ENCODE measurements around the gene GIPC3. TPM values are rescaled to one million over a fixed set of nuclear protein-coding genes. Genes with fewer than 3 reads are reported as not detected.

GIPC3 gene
- total and polyA plus RNA-seq, 2 of the 8 experiments (the other 6 are each of a cell fraction or from before 2014, with no cell fraction given) = 1.0 to 1.2 TPM

GRCh38 chr19:3557461-3558248, 27.6 kb upstream of the GIPC3 start, which contains the start of gene MFSD12 (continued):
- TF ChIP-seq KDM1A (IDR thresholded peaks at IDR 0.05; ENCODE audit: borderline replicate concordance, low read length) (peak; percentile 69; the same call in 1 of the 2 replicates), JUN (IDR thresholded peaks at IDR 0.05; ENCODE audit: low read depth, low read length) (no peak), EGR1 (IDR thresholded peaks at IDR 0.05; ENCODE audit: borderline replicate concordance, low read depth, low read length) (peak; percentile 61), SP4 (IDR thresholded peaks at IDR 0.05; ENCODE audit: low read length) (peak; percentile 83; the same call in 1 of the 2 replicates), FOSL1 (IDR thresholded peaks at IDR 0.05; ENCODE audit: insufficient read depth, low read depth, low read length) (peak; percentile 96), YY1 (IDR thresholded peaks at IDR 0.05; ENCODE audit: low read depth, low read length) (no peak), PHF8 (conservative IDR thresholded peaks at IDR 0.05; ENCODE audit: low read depth, low read length) (peak; percentile 53), POU5F1 (IDR thresholded peaks at IDR 0.05; ENCODE audit: low read depth, low read length) (no peak), TBP (IDR thresholded peaks at IDR 0.05; ENCODE audit: low read depth, low read length) (no peak), TAF1 (IDR thresholded peaks at IDR 0.05; ENCODE audit: low read depth, low read length) (peak; percentile 57; the same call in 1 of the 2 replicates), CREB1 (IDR thresholded peaks at IDR 0.05) (peak; percentile 79), SP2 (IDR thresholded peaks at IDR 0.05; ENCODE audit: low read length) (peak; percentile 19; the same call in 1 of the 2 replicates)
